ENCODE measurements around the gene HELB.

GRCh38 chr12:66296176-66296683, 6.1 kb upstream of the HELB start:
- TF ChIP-seq POLR2AphosphoS5 (IDR thresholded peaks at IDR 0.05), result no peak
- no peak for TF ChIP-seq CTCF (IDR thresholded peaks at IDR 0.05)
- TF ChIP-seq POLR2A (IDR thresholded peaks at IDR 0.05; ENCODE audit: low read depth), result no peak

Data from esophagus muscularis mucosa (tissue), 3 donors.